ENCODE measurements around the gene RXYLT1. TPM values are rescaled to one million over a fixed set of nuclear protein-coding genes. Genes with fewer than 3 reads are reported as not detected.

RXYLT1 gene
- total and polyA plus RNA-seq, 2 donors (not counting 1 experiment from before 2014, with no cell fraction given), result 13.2 to 19.6 TPM

- Histone ChIP-seq H3K27me3 (ENCODE audit: control insufficient read depth, insufficient read depth, low read length) (peaks cover 3% of the 10 kb centered on the region), H4K20me1 (ENCODE audit: control insufficient read depth, extremely low read depth, insufficient read depth, low read length) (no peaks in the 10 kb centered on the region), H2AFZ (ENCODE audit: low read length) (no peak overlapping the region)
Measured at GRCh38 chr12:63766498-63766897, 13.2 kb upstream of the RXYLT1 start.

GRCh38 chr12:63770375-63770774 is 9.3 kb upstream of the RXYLT1 start:
- Histone ChIP-seq H3K36me3 (ENCODE audit: control insufficient read depth, insufficient read depth, low read length) (no peaks in the 10 kb centered on the region), H3K27ac (ENCODE audit: insufficient read depth, low read length) (no peak overlapping the region), H4K20me1 (ENCODE audit: control insufficient read depth, extremely low read depth, insufficient read depth, low read length) (no peaks in the 10 kb centered on the region), H3K4me2 (ENCODE audit: extremely low read depth, insufficient read depth, low read length) (no peak overlapping the region), H2AFZ (ENCODE audit: low read length) (no peak overlapping the region), H3K9me3 (ENCODE audit: control insufficient read depth, insufficient read depth, low read depth, low read length) (no peaks in the 10 kb centered on the region), H3K4me3 (replicated peaks in 1 of 4; ENCODE audit: control extremely low read depth in 1 of 4, insufficient read depth in 1 of 4, low read depth in 3 of 4, low read length in 4 of 4) (no peak overlapping the region), H3K79me2 (ENCODE audit: control insufficient read depth, insufficient read depth, low read length) (no peaks in the 10 kb centered on the region), H3K27me3 (ENCODE audit: control insufficient read depth, insufficient read depth, low read length) (no peaks in the 10 kb centered on the region), H3K4me1 (ENCODE audit: control insufficient read depth, extremely low read depth, insufficient read depth, low read length) (no peaks in the 10 kb centered on the region), H3K9ac (ENCODE audit: insufficient read depth, low read length) (no peak overlapping the region)
- TF ChIP-seq EZH2 (IDR thresholded peaks at IDR 0.05; ENCODE audit: low read length, missing control alignments) (no peak), CTCF (conservative IDR thresholded peaks at IDR 0.05 in 1 of 2, IDR thresholded peaks at IDR 0.05 in 1 of 2; ENCODE audit: low read depth in 1 of 2, low read length in 2 of 2) (no peak)
- no peak for DNase-seq (ENCODE audit: low read depth in 2 of 2)

More at GRCh38 chr12:63766498-63766897, 13.2 kb upstream of the RXYLT1 start:
- no peaks in the 10 kb centered on the region for H3K36me3 ChIP-seq (ENCODE audit: control insufficient read depth, insufficient read depth, low read length)
- H3K4me2 ChIP-seq (ENCODE audit: extremely low read depth, insufficient read depth, low read length), result no peak overlapping the region
- no peaks in the 10 kb centered on the region for H3K9me3 ChIP-seq (ENCODE audit: control insufficient read depth, insufficient read depth, low read depth, low read length)
- H3K4me1 ChIP-seq (ENCODE audit: control insufficient read depth, extremely low read depth, insufficient read depth, low read length), result no peaks in the 10 kb centered on the region
- no peak overlapping the region for H3K27ac ChIP-seq (ENCODE audit: insufficient read depth, low read length)
- TF ChIP-seq CTCF (conservative IDR thresholded peaks at IDR 0.05 in 1 of 2, IDR thresholded peaks at IDR 0.05 in 1 of 2; ENCODE audit: low read depth in 1 of 2, low read length in 2 of 2), result peak in 1 of 2 donors; percentile 17
- TF ChIP-seq EZH2 (IDR thresholded peaks at IDR 0.05; ENCODE audit: low read length, missing control alignments), result no peak
- no peak overlapping the region for H3K9ac ChIP-seq (ENCODE audit: insufficient read depth, low read length)
- H3K4me3 ChIP-seq (replicated peaks in 1 of 4; ENCODE audit: control extremely low read depth in 1 of 4, insufficient read depth in 1 of 4, low read depth in 3 of 4, low read length in 4 of 4), result no peak overlapping the region
- H3K79me2 ChIP-seq (ENCODE audit: control insufficient read depth, insufficient read depth, low read length), result no peaks in the 10 kb centered on the region
- peak in 1 of 2 donors; percentile 4 for DNase-seq (ENCODE audit: low read depth in 2 of 2)

- Histone ChIP-seq H3K9ac (ENCODE audit: insufficient read depth, low read length) (no peak overlapping the region), H3K4me2 (ENCODE audit: extremely low read depth, insufficient read depth, low read length) (no peak overlapping the region), H3K4me1 (ENCODE audit: control insufficient read depth, extremely low read depth, insufficient read depth, low read length) (no peaks in the 10 kb centered on the region), H3K36me3 (ENCODE audit: control insufficient read depth, insufficient read depth, low read length) (no peaks in the 10 kb centered on the region), H3K9me3 (ENCODE audit: control insufficient read depth, insufficient read depth, low read depth, low read length) (no peaks in the 10 kb centered on the region), H3K27me3 (ENCODE audit: control insufficient read depth, insufficient read depth, low read length) (no peaks in the 10 kb centered on the region), H3K4me3 (replicated peaks in 1 of 4; ENCODE audit: control extremely low read depth in 1 of 4, insufficient read depth in 1 of 4, low read depth in 3 of 4, low read length in 4 of 4) (no peak overlapping the region), H2AFZ (ENCODE audit: low read length) (no peak overlapping the region), H3K79me2 (ENCODE audit: control insufficient read depth, insufficient read depth, low read length) (peaks cover 3% of the 10 kb centered on the region), H4K20me1 (ENCODE audit: control insufficient read depth, extremely low read depth, insufficient read depth, low read length) (no peaks in the 10 kb centered on the region), H3K27ac (ENCODE audit: insufficient read depth, low read length) (no peak overlapping the region)
- no peak for DNase-seq (ENCODE audit: low read depth in 2 of 2)
- TF ChIP-seq CTCF (conservative IDR thresholded peaks at IDR 0.05 in 1 of 2, IDR thresholded peaks at IDR 0.05 in 1 of 2; ENCODE audit: low read depth in 1 of 2, low read length in 2 of 2), result no peak
- no peak for TF ChIP-seq EZH2 (IDR thresholded peaks at IDR 0.05; ENCODE audit: low read length, missing control alignments)
Measured at GRCh38 chr12:63777340-63777739, 2.4 kb upstream of the RXYLT1 start.

Measured in fibroblast of lung (primary cell).